GM10266 (cell line): Measurements from ENCODE around the gene SPATA6L.

ENCODE experiments used
- DNase-seq: peaks from one replicate; pipeline ENCODE4 v3.0.0; 2012; ENCODE audit errors: extremely low spot score
- TF ChIP-seq, protein P1 (sequence below): IDR thresholded peaks from 2 replicates; pipeline ENCODE4 v1.5.1; 2012; ENCODE audit warnings: mild to moderate bottlenecking, low read depth; ENCODE audit not compliant: control insufficient read depth, insufficient read depth; ENCODE audit errors: missing control alignments

The SPATA6L gene

DNA sequence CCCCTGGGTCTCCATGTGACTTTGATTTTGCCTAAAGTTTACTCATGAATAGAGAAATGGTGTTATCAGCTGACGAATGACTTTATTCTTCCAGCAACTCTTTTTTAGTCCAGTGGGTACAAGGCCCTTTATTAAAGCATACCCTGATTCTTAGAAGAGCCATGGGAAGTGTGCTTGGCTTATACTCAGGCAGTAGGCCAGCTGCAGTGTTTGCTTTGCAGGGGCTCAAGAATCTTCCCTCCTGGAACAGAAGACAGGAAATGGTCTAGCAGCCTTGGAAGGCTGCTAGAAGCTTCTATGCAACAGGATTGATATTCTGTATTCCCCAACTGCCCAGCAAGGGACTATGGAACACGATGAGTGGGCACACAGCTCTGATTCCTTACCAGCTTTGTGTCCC is 77.6 kb downstream of the SPATA6L start:
- TF ChIP-seq, protein P1, sequence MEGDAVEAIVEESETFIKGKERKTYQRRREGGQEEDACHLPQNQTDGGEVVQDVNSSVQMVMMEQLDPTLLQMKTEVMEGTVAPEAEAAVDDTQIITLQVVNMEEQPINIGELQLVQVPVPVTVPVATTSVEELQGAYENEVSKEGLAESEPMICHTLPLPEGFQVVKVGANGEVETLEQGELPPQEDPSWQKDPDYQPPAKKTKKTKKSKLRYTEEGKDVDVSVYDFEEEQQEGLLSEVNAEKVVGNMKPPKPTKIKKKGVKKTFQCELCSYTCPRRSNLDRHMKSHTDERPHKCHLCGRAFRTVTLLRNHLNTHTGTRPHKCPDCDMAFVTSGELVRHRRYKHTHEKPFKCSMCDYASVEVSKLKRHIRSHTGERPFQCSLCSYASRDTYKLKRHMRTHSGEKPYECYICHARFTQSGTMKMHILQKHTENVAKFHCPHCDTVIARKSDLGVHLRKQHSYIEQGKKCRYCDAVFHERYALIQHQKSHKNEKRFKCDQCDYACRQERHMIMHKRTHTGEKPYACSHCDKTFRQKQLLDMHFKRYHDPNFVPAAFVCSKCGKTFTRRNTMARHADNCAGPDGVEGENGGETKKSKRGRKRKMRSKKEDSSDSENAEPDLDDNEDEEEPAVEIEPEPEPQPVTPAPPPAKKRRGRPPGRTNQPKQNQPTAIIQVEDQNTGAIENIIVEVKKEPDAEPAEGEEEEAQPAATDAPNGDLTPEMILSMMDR = no peak
- DNase-seq = no peak

DNA sequence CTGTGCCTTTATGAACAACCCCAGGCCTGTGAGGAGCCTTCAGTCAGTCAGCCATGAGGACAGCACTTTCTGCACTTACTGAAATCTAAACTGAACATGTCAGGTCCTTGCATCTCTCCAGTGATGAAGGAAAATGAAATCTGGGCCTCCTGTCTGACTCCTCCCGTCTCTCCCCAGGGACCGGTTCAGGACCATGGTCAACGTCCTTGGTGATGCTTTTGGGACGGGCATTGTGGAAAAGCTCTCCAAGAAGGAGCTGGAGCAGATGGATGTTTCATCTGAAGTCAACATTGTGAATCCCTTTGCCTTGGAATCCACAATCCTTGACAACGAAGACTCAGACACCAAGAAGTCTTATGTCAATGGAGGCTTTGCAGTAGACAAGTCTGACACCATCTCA is 81.1 kb downstream of the SPATA6L start:
- DNase-seq = no peak
- TF ChIP-seq, protein P1 = no peak

DNA sequence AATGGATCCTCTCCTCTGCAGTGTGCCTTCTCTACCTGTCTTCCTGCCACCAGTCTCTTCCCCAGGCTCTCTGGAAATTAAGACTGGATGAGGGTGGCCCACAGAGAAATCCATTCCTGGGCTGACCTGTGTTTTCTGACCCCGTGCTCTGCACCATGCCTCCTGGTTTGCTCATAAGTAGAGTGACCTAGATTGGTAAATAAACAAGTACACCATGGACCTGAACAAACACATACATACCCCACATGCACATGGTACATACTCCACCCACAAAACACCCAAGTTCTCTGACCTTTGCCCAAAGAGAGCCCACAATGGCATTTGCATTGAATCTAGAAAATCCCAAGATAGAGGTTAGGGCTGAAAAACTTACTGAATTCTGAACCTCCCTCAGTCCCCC is 81.6 kb downstream of the SPATA6L start:
- DNase-seq = no peak
- TF ChIP-seq, protein P1 = no peak

DNA sequence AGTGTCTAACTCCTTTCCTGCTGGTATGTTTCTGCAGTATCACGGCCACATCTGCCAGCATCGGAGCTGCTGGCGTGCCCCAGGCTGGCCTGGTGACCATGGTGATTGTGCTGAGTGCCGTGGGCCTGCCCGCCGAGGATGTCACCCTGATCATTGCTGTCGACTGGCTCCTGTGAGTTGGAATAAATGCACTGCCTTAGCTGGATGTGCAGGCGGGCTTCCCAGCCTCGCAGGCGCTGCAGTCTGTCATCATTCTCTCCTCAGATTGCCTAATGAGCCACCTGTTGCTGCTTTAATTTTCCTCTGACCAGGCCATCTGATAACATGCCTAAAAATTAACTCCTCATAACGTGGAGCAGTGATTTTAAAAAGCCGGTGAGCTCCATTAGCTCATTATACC is 83.3 kb downstream of the SPATA6L start:
- TF ChIP-seq, protein P1 = no peak
- DNase-seq = no peak

DNA sequence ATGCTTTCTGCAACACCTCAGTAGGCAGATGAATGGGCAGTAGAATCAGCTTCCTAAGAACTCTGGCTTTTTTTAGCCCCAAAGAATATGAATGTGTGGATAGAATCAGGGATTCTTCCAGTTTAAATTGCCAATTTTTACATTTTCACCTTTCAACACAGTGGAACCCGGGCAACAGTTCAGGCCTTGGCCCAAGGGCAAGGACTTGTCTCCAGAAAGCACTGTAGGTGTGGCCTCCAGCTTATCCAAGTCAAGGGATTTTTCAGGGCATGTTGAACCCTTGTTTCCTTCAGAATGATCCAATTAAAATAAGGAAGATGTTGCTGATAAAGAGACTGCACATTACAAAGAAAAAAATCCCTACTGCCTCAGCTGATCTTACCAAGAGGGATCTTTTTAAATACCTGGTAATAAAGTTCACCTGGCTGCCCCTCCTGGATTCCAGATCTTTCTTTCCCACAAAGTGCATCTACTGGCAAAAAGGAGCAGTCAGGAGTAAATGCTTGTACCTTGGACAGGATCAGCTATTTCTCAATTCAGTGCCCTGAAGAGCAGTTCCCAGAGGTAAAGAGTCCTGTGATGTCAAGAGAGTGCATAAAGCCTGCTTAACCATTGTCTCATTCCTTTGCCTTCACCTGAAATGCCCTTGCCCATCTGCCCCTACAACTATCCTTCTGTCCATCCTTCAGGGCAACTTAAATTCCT is 84.3 kb downstream of the SPATA6L start:
- TF ChIP-seq, protein P1 = no peak
- no peak for DNase-seq

DNA sequence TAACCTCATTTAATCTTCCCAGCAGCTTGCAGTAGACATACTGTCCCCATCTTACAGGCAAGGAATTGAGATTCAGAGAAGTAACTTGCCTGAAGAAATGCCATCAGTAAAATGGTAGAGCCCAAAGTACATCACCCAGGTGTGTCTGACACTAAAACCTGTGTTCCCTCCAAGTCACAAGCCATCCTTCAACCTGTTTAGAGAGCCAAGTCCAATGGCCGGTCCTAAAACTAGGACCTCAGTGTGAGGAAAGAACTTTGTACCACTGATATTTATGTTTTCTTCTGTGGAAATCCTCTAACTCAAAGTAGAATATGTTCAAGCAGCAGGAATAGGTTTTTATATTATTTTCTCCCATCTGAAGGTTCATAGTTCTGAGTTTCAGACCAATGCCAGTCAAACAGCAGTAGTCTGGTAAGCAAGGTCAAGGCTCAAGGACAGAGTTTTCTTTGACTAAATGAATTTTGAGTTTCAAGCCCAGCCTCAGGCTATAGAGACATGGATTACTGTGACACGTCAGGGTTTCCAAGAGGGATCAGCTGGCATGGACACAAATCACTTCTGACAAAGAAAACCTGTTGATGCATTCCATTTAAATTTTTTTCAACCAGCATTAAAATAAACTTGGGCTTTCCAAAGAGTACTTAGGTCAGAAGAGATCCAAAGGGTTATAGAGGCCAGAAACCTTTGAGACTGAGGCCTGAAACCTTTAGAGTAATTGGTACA is 85.1 kb downstream of the SPATA6L start:
- TF ChIP-seq, protein P1 = no peak
- DNase-seq = no peak

DNA sequence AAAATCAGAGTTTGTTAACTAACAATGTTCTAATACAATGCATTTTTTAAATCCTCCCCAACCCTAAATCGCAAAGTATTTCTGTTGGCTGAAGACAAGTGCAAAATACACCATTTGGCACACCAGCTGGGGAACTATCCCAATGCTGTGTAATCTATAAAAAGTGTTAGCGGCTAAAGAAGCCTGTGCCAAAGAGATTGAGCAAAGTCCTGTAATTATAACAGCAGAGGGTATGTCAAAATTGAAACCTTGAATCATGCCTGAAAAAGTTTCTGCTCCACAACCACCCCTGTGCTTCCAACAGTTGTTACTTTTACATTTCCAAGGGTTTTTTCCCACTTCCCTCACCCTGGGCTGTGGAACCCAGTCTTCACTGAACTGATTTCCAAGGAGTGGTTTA is 87.3 kb downstream of the SPATA6L start:
- no peak for DNase-seq
- TF ChIP-seq, protein P1 = no peak
